Astrocyte (in vitro differentiated cells and primary cell): ENCODE measurements around the gene NEMP2. TPM values are rescaled to one million over a fixed set of nuclear protein-coding genes. Genes with fewer than 3 reads are reported as not detected.

Source experiments
- DNase-seq: peaks from one replicate; pipeline ENCODE4 v3.0.0-alpha.2; 2010; ENCODE audit warnings: low read depth
- FAIRE-seq: peaks from 2 replicates; lab custom pipeline; 2011; peaks lifted over from hg19 to GRCh38; lab: Jason Lieb, UNC
- H2AFZ ChIP-seq: 2 replicates; pipeline ENCODE4 v1.6.0; 2012; ENCODE audit warnings: low read depth, low read length, inconsistent platforms
- H3K27ac ChIP-seq: 2 replicates; pipeline ENCODE4 v1.5.1; 2011; ENCODE audit warnings: low read depth, low read length, inconsistent platforms
- H3K27me3 ChIP-seq: 2 replicates; pipeline ENCODE4 v1.6.0; 2011; ENCODE audit warnings: low read length, inconsistent platforms; ENCODE audit not compliant: insufficient read depth
- H3K36me3 ChIP-seq: 2 replicates; pipeline ENCODE4 v1.5.1; 2011; ENCODE audit warnings: low read length, inconsistent platforms; ENCODE audit not compliant: insufficient read depth
- H3K4me1 ChIP-seq: 2 replicates; pipeline ENCODE4 v1.5.1; 2011; ENCODE audit warnings: low read length, inconsistent platforms; ENCODE audit not compliant: insufficient read depth
- H3K4me2 ChIP-seq: 2 replicates; pipeline ENCODE4 v1.6.0; 2012; ENCODE audit warnings: low read length, inconsistent platforms
- H3K4me3 ChIP-seq: 2 replicates; pipeline ENCODE4 v1.5.1; 2011; ENCODE audit warnings: low read depth, mild to moderate bottlenecking, low read length, inconsistent platforms; ENCODE audit not compliant: insufficient read depth
- H3K79me2 ChIP-seq: 2 replicates; pipeline ENCODE4 v1.6.0; 2012; ENCODE audit warnings: mild to moderate bottlenecking, low read length, inconsistent platforms; ENCODE audit not compliant: insufficient read depth
- H3K9ac ChIP-seq: 2 replicates; pipeline ENCODE4 v1.6.0; 2012; ENCODE audit warnings: mild to moderate bottlenecking, low read length, inconsistent platforms
- H3K9me3 ChIP-seq: 2 replicates; pipeline ENCODE4 v1.5.1; 2012; ENCODE audit warnings: low read depth, mild to moderate bottlenecking, low read length, inconsistent platforms; ENCODE audit not compliant: insufficient read depth
- H4K20me1 ChIP-seq: 2 replicates; pipeline ENCODE4 v1.6.0; 2012; ENCODE audit warnings: low read length, inconsistent platforms; ENCODE audit not compliant: insufficient read depth
- H3K27ac Mint-ChIP-seq: one replicate; pipeline ENCODE4 v1.8.0; 2021; ENCODE audit warnings: mild to moderate bottlenecking, mixed read lengths; ENCODE audit not compliant: unreplicated experiment
- H3K27me3 Mint-ChIP-seq: one replicate; pipeline ENCODE4 v1.8.0; 2021; ENCODE audit warnings: low read depth, mixed read lengths; ENCODE audit not compliant: unreplicated experiment
- H3K36me3 Mint-ChIP-seq: one replicate; pipeline ENCODE4 v1.8.0; 2021; ENCODE audit warnings: low read depth, mixed read lengths; ENCODE audit not compliant: unreplicated experiment
- H3K4me1 Mint-ChIP-seq: one replicate; pipeline ENCODE4 v1.8.0; 2021; ENCODE audit warnings: low read depth, mixed read lengths; ENCODE audit not compliant: unreplicated experiment
- H3K4me3 Mint-ChIP-seq: one replicate; pipeline ENCODE4 v1.8.0; 2021; ENCODE audit warnings: mild to moderate bottlenecking, moderate library complexity, mixed read lengths; ENCODE audit not compliant: unreplicated experiment
- H3K9me3 Mint-ChIP-seq: one replicate; pipeline ENCODE4 v1.8.0; 2021; ENCODE audit warnings: mild to moderate bottlenecking, mixed read lengths; ENCODE audit not compliant: unreplicated experiment
- CTCF ChIP-seq: IDR thresholded peaks from 2 replicates; pipeline ENCODE4 v1.5.1; 2011; ENCODE audit warnings: low read depth, mild to moderate bottlenecking, inconsistent platforms, low read length, moderate library complexity; ENCODE audit not compliant: insufficient read depth
- EZH2 ChIP-seq: IDR thresholded peaks from 2 replicates; pipeline ENCODE4 v1.6.1; 2012; ENCODE audit warnings: mild to moderate bottlenecking, low read length, inconsistent platforms; ENCODE audit not compliant: insufficient read depth
- total RNA-seq: library from RNA; stranded (reverse); gene quantifications from 2 replicates; pipeline ENCODE4 v1.2.1, GENCODE V29; 2021

NEMP2 gene
- total RNA-seq, 1 donor from 2014 or later = 2.7 TPM

DNA sequence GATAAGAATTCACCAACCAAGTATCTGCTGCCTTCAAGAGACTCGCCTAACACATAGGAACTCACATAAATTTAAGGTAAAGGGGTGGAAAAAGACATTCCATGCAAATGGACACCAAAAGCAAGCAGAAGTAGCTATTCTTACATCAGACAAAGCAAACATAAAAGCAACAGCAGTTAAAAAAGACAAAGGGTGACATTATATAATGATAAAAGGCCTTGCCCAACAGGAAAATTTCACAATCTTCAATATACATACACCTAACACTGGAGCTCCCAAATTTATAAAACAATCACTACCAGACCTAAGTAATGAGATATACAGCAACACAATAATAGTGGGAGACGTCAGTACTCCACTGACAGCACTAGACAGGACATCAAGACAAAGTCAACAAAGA is 41.4 kb downstream of the NEMP2 start:
- DNase-seq (no peak), FAIRE-seq (no peak)
- Histone ChIP-seq H3K79me2 (no peaks in the 10 kb centered on the region), H3K4me2 (no peak overlapping the region), H3K27me3 (no peaks in the 10 kb centered on the region), H3K4me3 (no peak overlapping the region), H3K36me3 (no peaks in the 10 kb centered on the region), H3K9ac (no peak overlapping the region), H3K27ac (no peak overlapping the region), H3K9me3 (no peaks in the 10 kb centered on the region), H2AFZ (no peak overlapping the region), H4K20me1 (no peaks in the 10 kb centered on the region), H3K4me1 (no peaks in the 10 kb centered on the region)
- Mint-ChIP-seq H3K9me3 (peaks cover 11% of the 10 kb centered on the region), H3K27ac (no peak overlapping the region), H3K4me3 (no peak overlapping the region), H3K27me3 (no peaks in the 10 kb centered on the region), H3K36me3 (peaks cover 4% of the 10 kb centered on the region), H3K4me1 (no peaks in the 10 kb centered on the region)
- TF ChIP-seq CTCF = no peak
- no peak for TF ChIP-seq EZH2

DNA sequence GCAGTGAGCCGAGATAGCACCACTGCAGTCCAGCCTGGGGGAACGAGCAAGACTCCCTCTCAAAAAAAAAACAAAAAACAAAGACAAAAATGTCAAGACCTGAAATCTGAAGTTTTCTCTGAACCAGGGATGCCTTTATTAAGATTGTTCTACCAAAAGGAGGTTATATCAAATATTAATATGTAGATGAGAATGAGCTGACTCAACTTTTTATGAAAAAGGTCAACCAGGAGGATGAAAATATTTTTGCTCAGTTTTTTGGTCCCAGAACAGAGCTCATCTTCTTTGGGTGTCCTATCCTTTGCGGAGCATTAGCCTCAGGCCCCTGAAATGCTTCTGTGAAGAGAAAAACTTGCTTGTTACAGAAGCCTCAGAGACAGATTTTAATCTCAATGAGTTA is 44.0 kb downstream of the NEMP2 start:
- Mint-ChIP-seq H3K4me3 (no peak overlapping the region), H3K4me1 (no peaks in the 10 kb centered on the region), H3K9me3 (peaks cover 11% of the 10 kb centered on the region), H3K27me3 (no peaks in the 10 kb centered on the region), H3K27ac (no peak overlapping the region), H3K36me3 (peaks cover 4% of the 10 kb centered on the region)
- H2AFZ ChIP-seq = no peak overlapping the region
- no peak overlapping the region for H3K27ac ChIP-seq
- H3K79me2 ChIP-seq = no peaks in the 10 kb centered on the region
- no peaks in the 10 kb centered on the region for H3K9me3 ChIP-seq
- H4K20me1 ChIP-seq = no peaks in the 10 kb centered on the region
- no peak overlapping the region for H3K4me3 ChIP-seq
- H3K27me3 ChIP-seq = no peaks in the 10 kb centered on the region
- no peaks in the 10 kb centered on the region for H3K4me1 ChIP-seq
- H3K36me3 ChIP-seq = no peaks in the 10 kb centered on the region
- FAIRE-seq (no peak), DNase-seq (no peak)
- no peak overlapping the region for H3K9ac ChIP-seq
- TF ChIP-seq EZH2 (no peak), CTCF (no peak)
- H3K4me2 ChIP-seq = no peak overlapping the region

GRCh38 chr2:190489475-190489874 is 45.0 kb downstream of the NEMP2 start:
- no peak overlapping the region for H3K27ac ChIP-seq
- Mint-ChIP-seq H3K36me3 (peaks cover 4% of the 10 kb centered on the region), H3K4me1 (no peaks in the 10 kb centered on the region), H3K4me3 (no peak overlapping the region), H3K9me3 (peaks cover 9% of the 10 kb centered on the region), H3K27me3 (no peaks in the 10 kb centered on the region), H3K27ac (no peak overlapping the region)
- no peaks in the 10 kb centered on the region for H4K20me1 ChIP-seq
- no peaks in the 10 kb centered on the region for H3K79me2 ChIP-seq
- no peak for DNase-seq
- no peak for TF ChIP-seq EZH2
- TF ChIP-seq CTCF = no peak
- H3K27me3 ChIP-seq = no peaks in the 10 kb centered on the region
- H2AFZ ChIP-seq = no peak overlapping the region
- H3K9ac ChIP-seq = no peak overlapping the region
- no peaks in the 10 kb centered on the region for H3K9me3 ChIP-seq
- FAIRE-seq = no peak
- no peaks in the 10 kb centered on the region for H3K4me1 ChIP-seq
- H3K4me3 ChIP-seq = no peak overlapping the region
- no peaks in the 10 kb centered on the region for H3K36me3 ChIP-seq
- H3K4me2 ChIP-seq = no peak overlapping the region
